Transverse colon (tissue), 4 donors: Measurements from ENCODE around the gene MTCH1.

Experiments used
- CTCF ChIP-seq, 5 experiments: fragments of 200-600 bp in 3 of 5; fragments of 450-650 bp in 2 of 5; sonication (generic) in 3 of 5; IDR thresholded peaks; 1 replicate in 2 of 5; 2 replicates in 3 of 5; pipeline ENCODE4 v1.5.1; 2016 to 2017; ENCODE audit warnings: antibody characterized with exemption in 5 of 5, inconsistent platforms in 3 of 5, mild to moderate bottlenecking in 2 of 5, moderate library complexity in 1 of 5
- EP300 ChIP-seq: sonication (generic); formaldehyde crosslinking; IDR thresholded peaks from one replicate; pipeline ENCODE4 v1.6.1; 2017; ENCODE audit warnings: antibody characterized with exemption, low read depth
- POLR2A ChIP-seq: fragments of 450-650 bp; IDR thresholded peaks from one replicate; pipeline ENCODE4 v1.6.1; 2016; ENCODE audit warnings: antibody characterized with exemption, mild to moderate bottlenecking, moderate library complexity
- POLR2AphosphoS5 ChIP-seq, 3 donors: sonication (generic); formaldehyde crosslinking; IDR thresholded peaks; one replicate each; pipeline ENCODE4 v1.6.1; 2016; ENCODE audit warnings: antibody characterized with exemption in 3 of 3

DNA sequence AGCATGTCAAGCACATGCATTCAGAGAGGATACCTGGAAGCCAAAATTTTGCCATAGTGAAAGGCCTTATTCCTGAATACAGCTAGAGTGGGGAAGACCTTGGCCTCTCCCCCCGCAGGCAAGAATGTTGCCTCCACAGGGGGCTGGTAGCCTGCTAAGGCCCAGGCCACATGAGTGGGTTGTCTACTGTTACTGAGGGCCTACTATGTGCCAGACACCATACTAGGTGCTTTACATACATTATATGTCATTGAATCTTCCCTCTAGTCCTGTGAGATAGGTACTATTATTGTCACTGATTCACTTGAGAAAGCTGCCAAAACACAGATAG, 32.1 kb downstream of the MTCH1 start:
- TF ChIP-seq EP300 (no peak), CTCF (IDR thresholded peaks at IDR 0.05) (no peak), POLR2AphosphoS5 (IDR thresholded peaks at IDR 0.05) (no peak), POLR2A (no peak)
